GM12878 (cell line): ENCODE measurements around the gene KRAS. TPM values are rescaled to one million over a fixed set of nuclear protein-coding genes. Genes with fewer than 3 reads are reported as not detected.

ENCODE experiments used
- ATAC-seq: fragments of 200-7000 bp; cut with Tn5 transposase; 3 replicates; pipeline ENCODE4 v1.9.1; 2020; ENCODE audit warnings: mild to moderate bottlenecking, moderate library complexity
- BruUV-seq: library from RNA; stranded (reverse); fragments of 400-500 nt; replicated peaks from 2 replicates; lab custom pipeline; 2021; lab: Mats Ljungman, UMichigan
- CTCF ChIA-PET: fragments of 300-600 bp; sonication (Branson Sonifier 250); formaldehyde crosslinking; extraction: SDS; loops from one replicate; lab custom pipeline; 2021; ENCODE audit warnings: inconsistent platforms; lab: Yijun Ruan, JAX
- POLR2A ChIA-PET: fragments of 350-600 bp; formaldehyde crosslinking; extraction: SDS; loops from one replicate; lab custom pipeline; 2021; ENCODE audit warnings: inconsistent platforms; lab: Charles Lee
- RAD21 ChIA-PET: fragments of 300-600 bp; sonication (Branson Sonifier 250); formaldehyde crosslinking; loops from one replicate; lab custom pipeline; 2023; ENCODE audit warnings: antibody characterized with exemption; ENCODE audit not compliant: unreplicated experiment; lab: Charles Lee
- SMC1A ChIA-PET: fragments of 300-600 bp; sonication (Branson Sonifier 250); formaldehyde crosslinking; loops from one replicate; lab custom pipeline; 2023; ENCODE audit not compliant: unreplicated experiment, uncharacterized antibody; lab: Charles Lee
- DNase-seq: peaks from one replicate; pipeline ENCODE4 v3.0.0-alpha.2; 2011; ENCODE audit warnings: low read depth, low spot score
- FAIRE-seq: peaks from 3 replicates; lab custom pipeline; 2011; peaks lifted over from hg19 to GRCh38; lab: Jason Lieb, UNC
- H2AFZ ChIP-seq: 2 replicates; pipeline ENCODE4 v1.6.0; 2011; ENCODE audit warnings: low read depth, low read length, control low read depth; ENCODE audit not compliant: control insufficient read depth
- H3K27ac ChIP-seq: 2 replicates; pipeline ENCODE4 v1.5.1; 2011; ENCODE audit warnings: control low read depth; ENCODE audit not compliant: control insufficient read depth, insufficient read depth
- H3K27me3 ChIP-seq, 2 experiments: replicated peaks in 1 of 2; 2 replicates each; pipeline versions ENCODE4 v1.6.0 to v1.6.1; 2011; ENCODE audit warnings: low read length in 1 of 2; ENCODE audit not compliant: control insufficient read depth in 2 of 2, insufficient read depth in 2 of 2
- H3K36me3 ChIP-seq, 2 experiments: 2 replicates each; pipeline ENCODE4 v1.5.1; 2011; ENCODE audit warnings: low read length in 1 of 2; ENCODE audit not compliant: control insufficient read depth in 2 of 2, insufficient read depth in 2 of 2
- H3K4me1 ChIP-seq: 2 replicates; pipeline ENCODE4 v1.6.1; 2011; ENCODE audit warnings: mild to moderate bottlenecking, low read length, moderate library complexity, mixed read lengths; ENCODE audit not compliant: control insufficient read depth, insufficient read depth
- H3K4me2 ChIP-seq: 2 replicates; pipeline ENCODE4 v1.6.0; 2011; ENCODE audit warnings: control low read depth; ENCODE audit not compliant: control insufficient read depth, insufficient read depth
- H3K4me3 ChIP-seq: fragments of 200-600 bp; sonication (generic); 2 replicates; pipeline ENCODE4 v1.5.1; 2016
- H3K79me2 ChIP-seq: 2 replicates; pipeline ENCODE4 v1.6.0; 2011; ENCODE audit warnings: low read length; ENCODE audit not compliant: control insufficient read depth, insufficient read depth
- H3K9ac ChIP-seq: 2 replicates; pipeline ENCODE4 v1.8.0; 2011; ENCODE audit warnings: low read length, control low read depth, mixed read lengths; ENCODE audit not compliant: control insufficient read depth, insufficient read depth
- H3K9me3 ChIP-seq: replicated peaks from 3 replicates; pipeline ENCODE4 v1.5.1; 2011; ENCODE audit warnings: mild to moderate bottlenecking, low read length; ENCODE audit not compliant: control insufficient read depth, insufficient read depth
- H4K20me1 ChIP-seq: 2 replicates; pipeline ENCODE4 v1.6.0; 2011; ENCODE audit not compliant: control insufficient read depth, insufficient read depth
- NFXL1 ChIP-seq: fragments of 450-650 bp; IDR thresholded peaks from 2 replicates; pipeline ENCODE4 v1.6.1; 2017; ENCODE audit warnings: antibody characterized with exemption, mild to moderate bottlenecking, borderline replicate concordance
- TAF1 ChIP-seq: IDR thresholded peaks from 2 replicates; pipeline ENCODE4 v1.6.1; 2011; ENCODE audit warnings: mild to moderate bottlenecking, low read depth, low read length, borderline replicate concordance
- TCF7 ChIP-seq: IDR thresholded peaks from 2 replicates; pipeline ENCODE4 v1.6.1; 2014; ENCODE audit warnings: antibody characterized with exemption, borderline replicate concordance
- WRNIP1 ChIP-seq: IDR thresholded peaks from 2 replicates; pipeline ENCODE4 v1.6.1; 2011; ENCODE audit warnings: low read depth, low read length, improper control_type of control experiment, borderline replicate concordance
- ZNF274 ChIP-seq: IDR thresholded peaks from one replicate; pipeline ENCODE4 v1.8.0; 2011; ENCODE audit not compliant: insufficient read length, insufficient read depth
- WGBS: methylation state at CpG from one replicate; pipeline ENCODE4 v1.1.6; 2016; ENCODE audit warnings: low lambda C conversion rate; ENCODE audit not compliant: insufficient replicate concordance, insufficient coverage; ENCODE audit errors: missing lambda C conversion rate; 5-methylcytosine and 5-hydroxymethylcytosine counted together
- in situ Hi-C: fragments of 300-500 bp; cut with MboI; formaldehyde crosslinking; loops from 9 replicates; pipeline ENCODE4 v1.14.3; 2018; ENCODE audit warnings: mixed read lengths
- intact Hi-C: fragments of 100-400 bp; cut with micrococcal nuclease; formaldehyde crosslinking; loops from one replicate; pipeline ENCODE4 v1.14.2; 2022; ENCODE audit not compliant: unreplicated experiment
- polyA plus RNA-seq, 11 experiments: library from polyadenylated mRNA; depleted of rRNA in 4 of 11; unstranded in 6 of 11; stranded (reverse) in 5 of 11; fragments of >200 nt; fragmentation: Nextera tagmentation in 4 of 11; fragmentation: Illumina TruSeq in 1 of 11; extraction: Ambion mirVana in 4 of 11; extraction: Trizol in 1 of 11; gene quantifications; 1 replicate in 1 of 11; 2 replicates in 10 of 11; pipeline versions ENCODE4 v1.2.1 to v1.2.3, GENCODE V29; 2011 to 2016; ENCODE audit warnings: inconsistent platforms in 2 of 11, missing spikeins in 2 of 11, low read depth in 1 of 11
- total RNA-seq, 4 experiments: library from RNA; depleted of rRNA in 3 of 4; stranded (reverse); fragments of >200 nt in 3 of 4; fragmentation: Illumina TruSeq in 1 of 4; extraction: Trizol in 1 of 4; gene quantifications; 2 replicates each; pipeline versions ENCODE4 v1.2.1 to v1.2.3, GENCODE V29; 2013 to 2021
- TF ChIP-seq, protein P1 (sequence below): fragments of 450-650 bp; IDR thresholded peaks from 2 replicates; pipeline ENCODE4 v1.6.1; 2017; ENCODE audit warnings: mild to moderate bottlenecking
- TF ChIP-seq, protein P2 (sequence below): fragments of 450-650 bp; IDR thresholded peaks from 2 replicates; pipeline ENCODE4 v1.6.1; 2014; ENCODE audit warnings: mild to moderate bottlenecking

KRAS gene
- total and polyA plus RNA-seq, 10 of the 15 experiments (the other 5 are each of a cell fraction or from before 2014, with no cell fraction given) = 3.1 to 23.8 (median 8.0) TPM

- Histone ChIP-seq H3K79me2 (peaks cover 31% of the 10 kb centered on the region), H3K36me3 (no peaks in the 10 kb centered on the region; a peak in 2 of 4 replicates), H2AFZ (no peak overlapping the region), H3K27me3 (no peaks in the 10 kb centered on the region), H3K27ac (no peak overlapping the region), H3K4me1 (no peaks in the 10 kb centered on the region), H3K4me2 (no peak overlapping the region), H3K4me3 (no peak overlapping the region), H4K20me1 (no peaks in the 10 kb centered on the region), H3K9ac (no peak overlapping the region), H3K9me3 (no peaks in the 10 kb centered on the region; the same call in 1 of the 3 replicates)
- in situ Hi-C loops (no loop called here), intact Hi-C loops (no loop called here)
- ATAC-seq = no peak
- DNase-seq = no peak
- TF ChIP-seq TCF7 (no peak), NFXL1 (no peak), ZNF274 (no peak), TAF1 (no peak), WRNIP1 (no peak)
- TF ChIP-seq, protein P1, sequence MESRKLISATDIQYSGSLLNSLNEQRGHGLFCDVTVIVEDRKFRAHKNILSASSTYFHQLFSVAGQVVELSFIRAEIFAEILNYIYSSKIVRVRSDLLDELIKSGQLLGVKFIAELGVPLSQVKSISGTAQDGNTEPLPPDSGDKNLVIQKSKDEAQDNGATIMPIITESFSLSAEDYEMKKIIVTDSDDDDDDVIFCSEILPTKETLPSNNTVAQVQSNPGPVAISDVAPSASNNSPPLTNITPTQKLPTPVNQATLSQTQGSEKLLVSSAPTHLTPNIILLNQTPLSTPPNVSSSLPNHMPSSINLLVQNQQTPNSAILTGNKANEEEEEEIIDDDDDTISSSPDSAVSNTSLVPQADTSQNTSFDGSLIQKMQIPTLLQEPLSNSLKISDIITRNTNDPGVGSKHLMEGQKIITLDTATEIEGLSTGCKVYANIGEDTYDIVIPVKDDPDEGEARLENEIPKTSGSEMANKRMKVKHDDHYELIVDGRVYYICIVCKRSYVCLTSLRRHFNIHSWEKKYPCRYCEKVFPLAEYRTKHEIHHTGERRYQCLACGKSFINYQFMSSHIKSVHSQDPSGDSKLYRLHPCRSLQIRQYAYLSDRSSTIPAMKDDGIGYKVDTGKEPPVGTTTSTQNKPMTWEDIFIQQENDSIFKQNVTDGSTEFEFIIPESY = no peak
- TF ChIP-seq, protein P2, sequence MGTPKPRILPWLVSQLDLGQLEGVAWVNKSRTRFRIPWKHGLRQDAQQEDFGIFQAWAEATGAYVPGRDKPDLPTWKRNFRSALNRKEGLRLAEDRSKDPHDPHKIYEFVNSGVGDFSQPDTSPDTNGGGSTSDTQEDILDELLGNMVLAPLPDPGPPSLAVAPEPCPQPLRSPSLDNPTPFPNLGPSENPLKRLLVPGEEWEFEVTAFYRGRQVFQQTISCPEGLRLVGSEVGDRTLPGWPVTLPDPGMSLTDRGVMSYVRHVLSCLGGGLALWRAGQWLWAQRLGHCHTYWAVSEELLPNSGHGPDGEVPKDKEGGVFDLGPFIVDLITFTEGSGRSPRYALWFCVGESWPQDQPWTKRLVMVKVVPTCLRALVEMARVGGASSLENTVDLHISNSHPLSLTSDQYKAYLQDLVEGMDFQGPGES = no peak
- ChIA-PET RAD21 (no interaction called here), CTCF (interaction anchor here (0.9 to 1.9 kb wide), 4 partner anchors 25 to 142 kb away, joined by 4 to 9 read pairs (median 4); no protein-coding TSS in a partner anchor), POLR2A (no interaction called here), SMC1A (interaction anchor here (1.1 to 1.9 kb wide), 4 partner anchors 11 to 137 kb away, joined by 3 to 7 read pairs (median 3); no protein-coding TSS in a partner anchor)
- no peak for FAIRE-seq
- 92% methylated on average over 6 of the region's 6 CpGs for WGBS
- no TSS peak for BruUV-seq
Observed at GRCh38 chr12:25245491-25245890, 5.2 kb downstream of the KRAS start.
